Stimulated activated CD8-positive, alpha-beta memory T cell treated with anti-CD3 and anti-CD28 coated beads, Interleukin-12 subunit alpha, Interleukin-12 subunit beta, amount 100 ng/mL, for 24 hours (primary cell): ENCODE results near the gene CAPN7.

Experiments
- DNase-seq: peaks from one replicate; pipeline ENCODE4 v3.0.0-alpha.2; 2020; ENCODE audit errors: extremely low read depth

CAPN7 gene

DNA sequence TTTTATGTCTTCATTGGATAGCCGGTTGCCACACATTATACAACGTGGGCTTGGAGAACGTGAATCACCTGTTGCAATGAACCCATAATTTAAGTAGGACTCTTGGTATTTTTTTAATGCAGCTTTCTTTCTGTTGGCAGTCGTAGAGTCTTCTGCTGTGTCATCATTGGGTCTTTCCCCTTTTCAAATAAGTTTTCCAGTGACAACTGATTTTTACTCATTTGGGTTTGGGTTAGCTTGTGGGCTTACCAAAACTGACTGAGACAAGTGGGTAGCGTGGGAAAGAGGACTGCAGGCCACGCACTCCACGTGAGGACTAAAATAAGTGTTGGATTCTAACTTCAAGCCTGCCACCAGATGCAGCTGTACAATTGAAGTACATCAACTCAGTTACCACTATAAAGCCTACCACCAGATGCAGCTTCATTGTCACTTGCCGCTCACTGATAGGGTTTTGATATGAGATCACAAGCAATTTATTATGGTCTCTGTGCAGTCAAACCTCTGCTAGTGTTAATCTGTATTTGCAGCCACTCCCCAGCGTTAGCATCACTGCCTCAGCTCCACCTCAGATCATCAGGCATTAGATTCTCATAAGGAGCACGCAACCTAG lies 6.4 kb upstream of the CAPN7 start:
- DNase-seq: no peak

DNA sequence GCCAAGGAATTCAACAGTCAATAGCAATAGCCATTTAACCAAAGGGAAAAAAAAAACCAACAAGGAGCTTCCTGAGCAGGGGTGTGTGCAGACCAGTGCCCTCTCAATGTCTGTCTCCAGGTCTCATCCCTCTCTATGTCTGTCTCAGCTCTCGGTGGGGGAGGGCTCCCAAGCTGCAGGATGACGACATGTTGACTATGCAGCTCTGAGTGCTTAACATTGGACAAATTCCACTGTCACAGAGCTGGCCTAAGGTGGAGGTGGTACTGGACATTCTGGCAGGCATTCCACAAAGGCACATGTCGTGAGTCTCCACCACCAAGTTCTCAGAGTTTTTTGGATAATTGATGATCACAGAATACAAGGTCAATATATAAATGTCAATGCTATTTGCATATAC lies 2.0 kb upstream of the CAPN7 start:
- DNase-seq: no peak

DNA sequence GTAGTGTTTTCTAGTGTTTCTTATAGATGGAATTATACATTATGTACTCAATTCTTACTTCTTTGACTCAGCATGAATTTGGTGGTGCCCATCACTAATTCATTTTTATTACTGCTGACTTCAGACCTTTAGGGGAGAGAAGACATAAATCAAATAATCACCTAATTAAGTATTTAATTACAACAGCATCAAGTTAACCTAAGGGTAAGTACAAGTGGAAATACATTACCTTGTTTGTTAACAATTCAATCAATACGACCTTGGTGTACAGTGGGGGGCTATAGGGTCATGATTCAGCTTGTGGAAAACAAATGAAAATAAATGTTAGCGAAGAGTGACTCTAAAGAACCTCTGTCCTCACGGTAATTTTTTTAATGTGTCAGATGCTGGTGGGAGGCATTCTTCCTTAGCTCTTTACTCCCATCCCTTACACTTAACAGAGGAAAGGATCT lies 538 bp upstream of the CAPN7 start:
- DNase-seq: no peak

DNA sequence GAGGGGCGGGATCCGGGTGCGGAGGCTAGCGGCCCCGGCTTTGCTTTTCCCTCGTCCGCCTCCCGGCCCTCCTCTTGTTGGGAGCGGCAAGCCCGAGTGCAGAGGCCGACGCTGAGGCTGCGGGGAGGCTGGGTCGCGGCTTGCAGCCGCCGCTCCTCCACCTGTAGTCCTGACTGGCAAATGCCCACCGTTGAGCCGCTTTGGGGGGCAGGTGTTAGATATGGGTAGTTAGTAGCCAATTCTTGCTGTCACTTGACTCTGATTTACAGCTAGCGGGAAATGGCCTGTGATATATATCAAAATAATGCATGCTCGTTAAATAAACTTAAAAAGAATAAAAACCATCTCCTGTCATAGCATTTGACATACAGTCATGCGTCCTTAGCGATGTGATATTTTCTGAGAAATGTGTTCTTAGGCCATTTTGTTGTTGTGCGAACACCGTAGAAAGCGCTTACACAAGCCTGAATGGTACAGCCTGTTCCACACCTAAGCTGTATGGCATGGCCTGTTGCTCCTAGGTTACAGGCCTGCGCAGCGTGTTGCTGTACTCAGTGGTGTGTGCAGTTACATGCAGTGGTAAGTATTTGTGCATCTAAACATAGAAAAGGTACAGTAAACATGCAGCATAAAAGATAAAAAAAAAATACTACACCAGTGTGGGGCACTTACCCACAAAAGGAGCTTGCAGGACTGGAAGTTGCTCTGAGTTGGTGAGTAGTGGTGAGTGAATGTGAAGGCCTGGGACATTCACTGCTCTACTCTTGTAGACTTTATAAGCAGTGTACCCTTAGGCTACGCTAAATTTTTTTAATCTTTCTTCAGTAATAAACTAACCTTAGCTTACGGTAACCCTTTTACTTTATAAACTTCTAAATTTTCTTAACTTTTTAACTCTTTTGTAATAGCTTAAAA lies 873 bp downstream of the CAPN7 start:
- DNase-seq: no peak

DNA sequence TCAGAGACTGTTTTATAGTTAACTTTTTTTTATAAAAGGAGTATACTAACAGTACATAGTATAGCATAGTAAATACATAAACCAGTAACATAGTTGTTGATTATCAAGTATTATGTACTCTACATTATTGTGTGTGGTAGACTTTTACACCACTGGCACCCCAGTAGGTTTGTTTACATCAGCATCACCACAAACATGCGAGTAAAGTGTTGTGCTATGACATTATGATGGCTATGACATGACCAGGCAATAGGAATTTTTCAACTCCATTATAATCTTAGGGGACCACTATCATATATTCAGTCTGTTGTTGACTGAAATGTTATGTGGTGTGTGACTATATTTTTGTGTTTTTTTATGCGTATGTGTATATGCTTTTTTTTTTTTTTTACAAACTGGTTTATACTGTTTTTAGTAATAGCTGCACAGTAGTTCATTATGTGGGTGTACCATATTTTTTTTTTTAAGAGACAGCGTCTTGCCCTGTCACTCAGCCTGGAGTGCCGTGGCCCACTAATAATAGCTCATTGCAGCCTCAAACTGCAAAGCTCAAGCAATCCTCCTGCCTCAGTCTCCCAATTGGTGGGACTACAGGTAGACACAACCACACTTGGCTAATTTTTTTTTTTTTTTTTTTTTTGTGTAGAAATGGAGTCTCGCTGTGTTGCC lies 1.9 kb downstream of the CAPN7 start:
- no peak for DNase-seq

DNA sequence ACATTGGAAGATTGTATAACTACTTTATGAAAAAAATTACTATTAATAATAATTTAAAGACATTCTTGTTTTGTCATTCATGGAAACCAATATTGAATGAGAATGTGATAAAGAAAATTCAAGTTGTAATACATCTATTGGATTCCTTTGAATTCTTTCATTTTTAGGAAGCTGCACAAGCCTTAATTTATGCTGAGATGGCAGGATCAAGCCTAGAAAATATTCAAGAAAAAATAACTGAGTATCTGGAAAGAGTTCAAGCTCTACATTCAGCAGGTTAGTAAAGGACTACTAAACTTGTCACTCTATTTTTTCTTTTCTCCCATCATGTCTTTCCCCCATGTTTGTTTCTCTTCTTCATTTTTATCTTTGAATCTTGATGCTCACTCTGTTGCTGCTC lies 5.9 kb downstream of the CAPN7 start:
- no peak for DNase-seq

DNA sequence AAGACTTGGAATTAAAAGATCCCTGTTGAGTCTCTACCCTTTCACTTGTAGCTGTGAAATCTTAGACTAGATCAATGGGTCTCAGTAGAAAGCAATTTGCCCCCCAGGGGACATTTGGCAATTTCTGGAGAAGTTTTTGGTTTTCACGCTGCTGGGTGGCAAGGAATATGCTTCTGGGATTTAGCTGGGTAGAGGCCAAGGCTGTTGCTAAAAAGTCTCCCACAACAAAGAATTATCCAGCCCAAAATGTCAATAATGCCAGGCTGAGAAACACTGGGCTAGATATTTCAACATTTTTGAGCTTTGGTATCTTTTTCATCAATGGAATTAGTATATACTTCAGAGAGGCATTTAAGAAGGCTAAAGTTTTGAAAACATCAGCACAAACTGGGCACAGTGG lies 8.7 kb downstream of the CAPN7 start:
- DNase-seq: no peak

DNA sequence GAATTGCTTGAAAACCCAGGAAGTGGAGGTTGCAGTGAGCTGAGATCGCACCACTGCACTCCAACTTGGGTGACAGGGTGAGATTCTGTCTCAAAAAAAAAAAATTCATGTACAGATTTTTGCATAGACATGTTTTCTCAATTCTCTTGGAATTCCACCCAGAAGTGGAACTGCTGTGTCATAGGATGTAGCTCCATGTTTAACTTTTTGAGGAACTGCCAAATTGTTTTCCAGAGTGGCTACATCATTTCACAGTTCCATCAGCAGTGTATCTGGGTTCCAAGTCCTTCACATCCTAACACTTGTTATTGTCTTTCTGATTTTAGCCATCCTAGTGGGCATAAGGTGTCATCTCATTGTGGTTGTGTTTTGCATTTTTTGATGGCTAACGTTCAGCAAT lies 9.9 kb downstream of the CAPN7 start:
- DNase-seq: no peak

DNA sequence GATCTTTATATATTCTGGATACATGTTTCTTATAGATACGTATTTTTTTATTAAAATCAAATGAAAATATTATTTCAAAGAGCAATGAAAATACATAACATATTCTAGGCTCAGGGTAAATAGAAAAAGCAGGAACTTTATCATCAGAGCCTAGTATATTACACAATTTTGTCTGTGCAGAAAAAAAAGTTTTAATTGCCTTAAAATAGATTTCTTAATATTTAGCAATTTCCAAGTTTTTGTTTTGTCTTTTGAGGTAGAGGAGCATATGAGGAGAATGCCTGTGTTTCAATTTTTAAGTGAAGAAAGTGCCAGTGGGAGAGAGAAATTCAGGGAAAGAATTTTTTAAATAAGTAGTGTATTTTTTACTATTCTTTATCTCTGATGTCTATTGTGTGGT lies 10.5 kb downstream of the CAPN7 start:
- no peak for DNase-seq

DNA sequence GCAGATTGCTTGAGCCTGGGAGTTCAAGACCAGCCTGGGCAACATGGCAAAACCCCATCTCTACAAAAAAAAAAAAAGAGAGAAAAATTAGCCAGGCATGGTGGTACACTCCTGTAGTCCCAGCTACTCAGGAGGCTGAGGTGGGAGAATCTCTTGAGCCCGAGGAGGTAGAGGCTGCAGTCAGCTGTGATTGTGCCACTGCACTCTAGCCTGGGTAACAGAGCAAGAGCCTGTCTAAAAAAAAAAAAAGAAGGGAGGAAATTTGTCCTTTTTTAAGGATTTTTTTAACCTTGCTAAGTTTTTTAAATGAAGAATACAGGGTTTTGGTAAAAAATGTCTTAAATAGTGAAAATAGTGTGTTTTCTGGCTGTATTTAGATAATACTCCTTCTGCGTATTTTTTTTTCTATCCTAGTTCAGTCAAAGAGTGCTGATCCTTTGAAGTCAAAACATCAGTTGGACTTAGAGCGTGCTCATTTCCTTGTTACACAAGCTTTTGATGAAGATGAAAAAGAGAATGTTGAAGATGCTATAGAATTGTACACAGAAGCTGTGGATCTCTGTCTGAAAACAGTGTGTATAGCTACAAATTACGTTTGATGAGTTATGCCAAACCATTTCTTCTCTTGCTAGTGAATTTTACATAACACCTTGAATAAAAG lies 11.1 kb downstream of the CAPN7 start:
- no peak for DNase-seq

DNA sequence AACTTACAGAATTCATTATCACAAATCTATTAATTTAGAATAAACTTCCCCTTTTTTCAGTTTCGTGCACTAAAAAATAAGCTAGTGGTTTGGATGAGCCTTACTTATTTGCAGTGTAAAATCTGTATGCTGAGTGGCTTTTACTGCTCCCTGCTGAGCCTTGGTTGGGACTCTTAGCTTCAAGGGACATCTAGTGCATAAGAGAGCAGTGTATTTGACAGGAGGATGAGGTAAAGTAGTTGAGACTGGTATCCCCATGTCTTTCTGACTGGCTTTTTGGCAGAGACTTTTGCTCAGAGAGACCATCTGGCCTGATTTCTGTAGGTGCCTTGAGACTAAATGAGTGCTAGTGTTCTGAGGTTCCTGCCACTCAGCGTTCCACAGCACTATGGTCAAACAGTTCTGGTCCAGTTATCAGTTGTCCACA lies 11.8 kb downstream of the CAPN7 start:
- no peak for DNase-seq

DNA sequence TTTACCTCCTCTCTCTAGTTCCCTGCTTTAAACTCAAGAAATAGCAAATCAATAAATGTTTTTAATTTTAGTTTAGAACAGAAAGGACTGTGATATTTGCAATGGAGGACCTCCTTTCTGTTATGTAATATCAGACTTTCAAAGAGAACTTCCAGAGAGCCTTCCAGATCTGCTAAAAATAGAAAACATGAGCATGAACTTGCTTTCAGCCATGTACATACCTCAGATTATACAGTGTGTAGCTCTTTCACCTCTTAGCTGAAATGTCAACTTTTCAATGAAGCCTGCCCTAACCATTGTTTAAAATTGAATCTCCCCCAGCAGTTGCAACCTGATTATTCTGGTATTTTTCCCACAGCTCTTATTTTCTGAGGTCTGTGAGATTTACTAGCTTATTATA lies 12.6 kb downstream of the CAPN7 start:
- DNase-seq: no peak

DNA sequence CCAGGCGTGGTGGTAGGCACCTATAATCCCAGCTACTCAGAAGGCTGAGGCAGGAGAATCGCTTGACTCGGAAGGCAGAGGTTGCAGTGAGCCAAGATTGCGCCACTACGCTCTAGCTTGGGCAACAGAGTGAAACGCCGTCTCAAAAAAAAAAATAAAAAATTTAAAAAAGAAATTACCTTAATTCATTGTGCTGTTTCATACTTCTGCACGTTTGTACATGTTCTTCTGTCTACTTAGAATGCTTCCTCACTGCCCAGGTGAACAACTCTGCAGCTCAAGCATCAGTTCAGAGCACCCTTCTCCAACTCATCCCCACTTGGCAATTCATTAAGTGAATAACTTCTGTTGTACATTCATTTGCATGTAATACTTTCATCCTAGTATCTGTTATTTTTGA lies 14.0 kb downstream of the CAPN7 start:
- no peak for DNase-seq

DNA sequence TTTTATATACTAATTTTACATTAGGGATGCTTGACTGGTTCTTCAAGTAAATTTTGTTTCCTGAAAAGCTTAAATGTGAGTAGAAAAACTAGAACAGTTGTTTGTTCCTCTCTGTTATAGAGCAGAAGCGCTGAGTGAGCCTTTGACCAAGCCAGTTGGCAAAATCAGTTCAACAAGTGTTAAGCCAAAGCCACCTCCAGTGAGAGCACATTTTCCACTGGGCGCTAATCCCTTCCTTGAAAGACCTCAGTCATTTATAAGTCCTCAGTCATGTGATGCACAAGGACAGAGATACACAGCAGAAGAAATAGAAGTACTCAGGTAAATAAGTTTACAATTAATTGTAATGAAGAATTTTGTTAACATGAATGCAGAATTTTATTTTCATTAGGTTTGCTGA lies 14.6 kb downstream of the CAPN7 start:
- no peak for DNase-seq

DNA sequence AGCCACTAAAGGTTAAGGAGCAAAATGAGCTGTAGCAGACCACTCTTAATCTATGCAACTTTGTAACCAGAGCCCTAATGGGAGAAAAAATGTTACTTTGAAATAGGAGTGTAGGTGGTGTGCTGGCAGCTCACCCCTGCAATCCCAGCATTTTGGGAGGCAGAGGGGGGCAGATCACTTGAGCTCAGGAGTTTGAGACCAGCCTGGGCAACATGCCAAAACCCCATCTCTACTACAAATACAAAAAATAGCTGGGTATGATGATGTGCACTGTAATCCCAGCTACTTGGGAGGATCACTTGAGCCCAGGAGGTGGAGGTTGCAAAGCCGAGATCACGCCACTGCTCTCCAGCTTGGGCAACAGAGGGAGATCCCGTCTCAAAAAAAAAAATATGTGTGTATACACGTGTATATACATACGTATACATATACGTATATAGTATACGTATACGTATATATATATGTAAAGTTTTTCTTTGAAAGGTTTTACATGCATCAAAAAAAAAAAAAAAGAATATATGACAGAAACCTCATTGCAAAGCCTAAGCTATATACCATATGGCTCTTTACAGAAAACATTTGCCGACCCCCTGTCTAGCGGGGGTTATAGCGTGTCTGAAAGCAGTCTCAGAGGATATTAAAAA lies 15.7 kb downstream of the CAPN7 start:
- DNase-seq: no peak

DNA sequence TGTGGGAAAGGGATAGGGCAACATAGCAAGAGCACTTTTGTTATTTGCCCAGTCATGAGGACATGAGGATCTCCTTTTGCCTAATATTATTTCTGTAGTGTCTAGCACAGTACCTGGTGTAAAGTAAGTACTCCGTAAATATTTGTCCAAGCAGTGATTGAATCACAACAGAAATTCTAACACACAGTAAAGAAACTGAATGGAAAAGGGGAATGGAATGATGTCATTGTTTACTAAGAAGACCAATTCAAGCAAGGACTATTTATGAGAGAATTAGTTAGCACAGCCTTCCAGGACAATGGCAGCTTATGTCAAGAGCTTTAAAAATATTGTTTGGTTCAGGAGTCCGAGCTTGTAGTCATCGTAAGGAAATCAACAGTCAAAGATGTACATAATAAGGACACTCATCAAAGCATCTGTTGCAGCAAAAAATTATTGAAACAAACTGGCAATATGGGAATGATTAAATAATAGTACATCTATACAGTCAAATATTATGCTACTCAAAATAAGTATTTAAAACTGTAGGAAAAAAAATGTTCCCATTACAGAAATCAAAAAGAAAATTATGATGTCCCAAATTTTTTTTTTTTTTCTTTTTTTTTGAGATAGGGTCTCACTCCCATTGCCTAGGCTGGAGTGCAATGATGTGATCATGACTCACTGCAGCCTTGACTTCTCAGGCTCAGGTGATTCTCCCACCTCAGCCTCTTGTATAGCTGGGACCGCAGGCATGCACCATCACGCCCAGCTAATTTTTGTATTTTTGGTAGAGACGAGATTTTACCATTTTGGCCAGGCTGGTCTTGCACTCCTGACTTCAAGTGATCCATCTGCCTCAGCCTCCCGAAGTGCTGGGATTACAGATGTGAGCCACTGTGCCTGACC lies 17.9 kb downstream of the CAPN7 start:
- DNase-seq: no peak

DNA sequence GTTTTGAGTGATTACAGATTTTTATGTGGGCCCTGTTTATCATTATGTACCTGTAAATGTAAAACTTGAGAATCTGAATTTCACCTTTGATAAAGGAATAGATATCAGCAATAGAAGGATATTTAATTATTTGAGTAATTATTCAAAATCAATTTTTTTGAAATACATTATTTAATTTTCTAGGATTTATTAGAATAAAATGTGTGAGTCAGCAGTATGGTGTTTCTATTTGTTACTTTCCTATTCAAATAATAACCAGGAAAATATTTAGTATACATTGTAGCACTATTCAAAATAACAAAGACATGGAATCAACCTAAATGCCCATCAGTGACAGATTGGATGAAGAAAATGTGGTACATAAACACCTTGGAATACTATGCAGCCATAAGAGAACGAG lies 22.1 kb downstream of the CAPN7 start:
- DNase-seq: no peak

DNA sequence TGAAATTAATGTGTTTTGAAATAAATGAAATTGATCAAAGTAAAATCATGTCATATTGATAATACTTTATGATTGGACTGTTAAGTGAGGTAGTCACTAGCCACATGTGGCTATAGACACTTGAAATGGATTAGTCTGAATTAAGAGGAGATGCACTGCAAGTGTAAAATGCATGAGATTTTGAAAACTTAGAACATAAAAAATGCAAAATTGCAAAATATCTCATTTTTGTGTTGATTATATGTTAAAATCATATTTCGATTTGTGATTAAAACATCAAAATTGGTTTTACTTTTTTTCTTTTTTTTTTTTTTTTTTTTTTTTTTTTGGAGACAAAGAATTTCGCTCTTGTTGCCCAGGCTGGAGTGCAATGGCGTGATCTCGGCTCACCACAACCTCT lies 23.2 kb downstream of the CAPN7 start:
- DNase-seq: no peak

DNA sequence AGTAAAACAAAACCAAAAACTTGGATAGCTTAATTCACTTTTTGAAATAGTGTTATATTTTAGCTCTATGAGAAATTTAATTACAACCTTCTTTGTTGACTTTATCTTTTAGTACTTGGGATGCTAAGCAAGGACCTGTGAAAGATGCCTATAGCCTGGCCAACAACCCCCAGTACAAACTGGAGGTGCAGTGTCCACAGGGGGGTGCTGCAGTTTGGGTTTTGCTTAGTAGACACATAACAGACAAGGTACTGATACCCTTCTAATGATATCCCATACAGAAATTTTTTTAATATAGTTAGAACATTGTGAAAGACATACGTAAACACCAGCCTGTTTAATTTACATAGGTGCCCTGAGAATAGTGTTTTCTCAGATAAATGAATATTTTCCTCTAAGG lies 35.3 kb downstream of the CAPN7 start:
- DNase-seq: no peak

DNA sequence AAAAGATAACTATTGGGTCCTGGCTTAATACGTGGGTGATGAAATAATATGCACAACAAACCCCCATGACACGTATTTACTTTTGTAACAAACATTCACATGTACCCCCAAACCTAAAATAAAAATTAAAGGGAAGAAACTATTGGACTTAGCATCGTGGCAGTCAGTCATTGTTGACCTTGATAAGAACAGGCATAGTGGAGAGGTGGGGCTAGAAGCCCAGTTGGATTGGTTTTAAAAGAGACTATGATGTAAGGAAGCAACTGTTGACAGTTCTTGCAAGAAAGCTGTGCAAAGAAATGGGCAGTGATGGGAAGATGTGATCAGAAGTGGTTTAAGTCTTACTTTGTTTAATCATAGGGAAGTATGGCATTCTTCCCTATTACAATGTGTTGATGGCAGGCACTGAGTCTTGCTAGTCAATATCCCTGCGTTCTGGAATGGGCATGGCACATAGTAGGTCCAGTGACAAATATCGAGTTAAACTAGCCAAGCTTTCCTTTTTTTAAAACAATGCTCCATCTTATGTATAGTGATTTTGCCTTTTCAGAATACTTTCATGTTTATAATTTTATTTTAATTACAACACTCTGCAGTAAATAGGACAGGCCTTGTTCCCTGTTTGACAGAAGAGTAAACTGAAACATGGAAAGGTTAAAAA lies 37.9 kb downstream of the CAPN7 start:
- DNase-seq: no peak
